HEK293 (cell line): ENCODE results near the gene GPATCH2.

Source experiments
- CTCF ChIA-PET: fragments of 350-600 bp; formaldehyde crosslinking; extraction: SDS; loops from one replicate; lab custom pipeline; 2021; ENCODE audit warnings: antibody characterized with exemption; lab: Yijun Ruan, JAX
- POLR2A ChIA-PET: fragments of 300-600 bp; formaldehyde crosslinking; extraction: SDS; loops from one replicate; lab custom pipeline; 2020; ENCODE audit warnings: antibody characterized with exemption, inconsistent platforms; lab: Yijun Ruan, JAX
- H3K27ac ChIP-seq: fragments of 200-500 bp; sonication (Bioruptor generic); 2 replicates; pipeline ENCODE4 v1.5.1; 2014; ENCODE audit warnings: low read depth, low read length, control low read depth, inconsistent platforms; ENCODE audit errors: extremely low read depth
- H3K36me3 ChIP-seq, 2 experiments: fragments of 200-500 bp in 1 of 2; sonication (Bioruptor generic) in 1 of 2; 1 replicate in 1 of 2; 2 replicates in 1 of 2; pipeline ENCODE4 v1.5.1; 2014 to 2017; ENCODE audit warnings: inconsistent platforms in 2 of 2, low read length in 2 of 2; ENCODE audit not compliant: control insufficient read depth in 2 of 2, insufficient read depth in 1 of 2
- H3K4me1 ChIP-seq: fragments of 200-500 bp; sonication (Bioruptor generic); 2 replicates; pipeline ENCODE4 v1.5.1; 2014; ENCODE audit warnings: mild to moderate bottlenecking, low read length, inconsistent platforms; ENCODE audit not compliant: control insufficient read depth, insufficient read depth
- H3K4me3 ChIP-seq: 2 replicates; pipeline ENCODE4 v1.5.1; 2011; ENCODE audit warnings: low read depth, mild to moderate bottlenecking, control low read depth, low read length, moderate library complexity
- H3K9me3 ChIP-seq: fragments of 200-500 bp; sonication (Bioruptor generic); 2 replicates; pipeline ENCODE4 v1.5.1; 2014; ENCODE audit warnings: low read depth, low read length, inconsistent platforms; ENCODE audit not compliant: control insufficient read depth, insufficient read depth
- EGR2 ChIP-seq: fragments of 450-650 bp; formaldehyde crosslinking; IDR thresholded peaks from 2 replicates; pipeline ENCODE4 v1.5.1; 2016; ENCODE audit warnings: low read depth, missing biosample characterization, missing genetic modification characterization
- MYNN ChIP-seq: fragments of 450-650 bp; formaldehyde crosslinking; IDR thresholded peaks from 2 replicates; pipeline ENCODE4 v1.5.1; 2016; ENCODE audit warnings: missing biosample characterization, missing genetic modification characterization, borderline replicate concordance
- REPIN1 ChIP-seq: fragments of 450-650 bp; formaldehyde crosslinking; IDR thresholded peaks from 2 replicates; pipeline ENCODE4 v1.5.1; 2017; ENCODE audit warnings: missing biosample characterization, missing genetic modification characterization, low read depth
- ZBTB1 ChIP-seq: fragments of 450-650 bp; formaldehyde crosslinking; IDR thresholded peaks from 2 replicates; pipeline ENCODE4 v1.5.1; 2016; ENCODE audit warnings: missing biosample characterization, missing genetic modification characterization
- ZNF211 ChIP-seq: fragments of 450-650 bp; formaldehyde crosslinking; IDR thresholded peaks from 2 replicates; pipeline ENCODE4 v1.5.1; 2016; ENCODE audit warnings: low read depth, missing biosample characterization, missing genetic modification characterization
- ZNF423 ChIP-seq: fragments of 450-650 bp; formaldehyde crosslinking; IDR thresholded peaks from 2 replicates; pipeline ENCODE4 v1.5.1; 2016; ENCODE audit warnings: missing biosample characterization, missing genetic modification characterization
- ZNF426 ChIP-seq: fragments of 450-650 bp; formaldehyde crosslinking; IDR thresholded peaks from 2 replicates; pipeline ENCODE4 v1.5.1; 2017; ENCODE audit warnings: missing biosample characterization, missing genetic modification characterization, mild to moderate bottlenecking, inconsistent platforms, moderate library complexity
- ZNF48 ChIP-seq: fragments of 450-650 bp; formaldehyde crosslinking; IDR thresholded peaks from 2 replicates; pipeline ENCODE4 v1.5.1; 2016; ENCODE audit warnings: missing biosample characterization, missing genetic modification characterization
- ZNF548 ChIP-seq: fragments of 450-650 bp; formaldehyde crosslinking; IDR thresholded peaks from 2 replicates; pipeline ENCODE4 v1.5.1; 2016; ENCODE audit warnings: missing biosample characterization, missing genetic modification characterization
- ZNF555 ChIP-seq: fragments of 450-650 bp; formaldehyde crosslinking; conservative IDR thresholded peaks from 2 replicates; pipeline ENCODE4 v1.5.1; 2017; ENCODE audit warnings: missing biosample characterization, mild to moderate bottlenecking, missing genetic modification characterization, inconsistent platforms
- ZNF558 ChIP-seq: fragments of 450-650 bp; formaldehyde crosslinking; IDR thresholded peaks from 2 replicates; pipeline ENCODE4 v1.5.1; 2016; ENCODE audit warnings: missing biosample characterization, missing genetic modification characterization
- ZNF776 ChIP-seq: fragments of 450-650 bp; formaldehyde crosslinking; IDR thresholded peaks from 2 replicates; pipeline ENCODE4 v1.5.0; 2017; ENCODE audit warnings: missing biosample characterization, missing genetic modification characterization, borderline replicate concordance
- TF ChIP-seq, protein P1 (sequence below): fragments of 450-650 bp; formaldehyde crosslinking; IDR thresholded peaks from 2 replicates; pipeline ENCODE4 v1.5.1; 2016; ENCODE audit warnings: missing biosample characterization, missing genetic modification characterization, low read depth
- TF ChIP-seq, protein P2 (sequence below): fragments of 450-650 bp; formaldehyde crosslinking; IDR thresholded peaks from 2 replicates; pipeline ENCODE4 v1.5.1; 2016; ENCODE audit warnings: missing biosample characterization, missing genetic modification characterization
- TF ChIP-seq, protein P3 (sequence below): fragments of 450-650 bp; formaldehyde crosslinking; IDR thresholded peaks from 2 replicates; pipeline ENCODE4 v1.5.1; 2016; ENCODE audit warnings: missing biosample characterization, missing genetic modification characterization
- TF ChIP-seq, protein P4 (sequence below): fragments of 450-650 bp; formaldehyde crosslinking; IDR thresholded peaks from 2 replicates; pipeline ENCODE4 v1.5.1; 2016; ENCODE audit warnings: missing biosample characterization, missing genetic modification characterization
- TF ChIP-seq, protein P5 (sequence below): fragments of 450-650 bp; formaldehyde crosslinking; IDR thresholded peaks from 2 replicates; pipeline ENCODE4 v1.5.1; 2016; ENCODE audit warnings: missing biosample characterization, missing genetic modification characterization
- TF ChIP-seq, protein P6 (sequence below): fragments of 450-650 bp; formaldehyde crosslinking; conservative IDR thresholded peaks from 2 replicates; pipeline ENCODE4 v1.5.1; 2016; ENCODE audit warnings: low read depth, missing biosample characterization, missing genetic modification characterization

GPATCH2 gene

DNA sequence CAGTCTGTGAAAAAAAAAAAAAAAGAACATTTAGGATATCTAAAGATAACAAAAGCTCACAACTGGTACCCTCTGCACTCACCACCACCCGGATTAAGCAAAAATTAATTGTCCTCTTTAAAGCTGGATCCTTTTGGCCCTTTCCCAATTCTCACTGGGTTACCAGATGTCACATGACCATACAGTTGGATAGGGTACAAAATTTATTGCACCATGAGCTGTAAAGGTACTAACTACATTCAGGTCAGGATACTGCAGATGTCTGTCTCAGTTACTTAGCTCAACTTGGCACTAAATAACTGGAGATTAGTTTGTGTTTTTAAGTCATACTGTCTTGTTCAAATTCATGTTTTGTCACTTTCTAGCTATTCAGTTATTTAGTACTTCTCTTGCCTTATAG is 96.3 kb downstream of the GPATCH2 start (continued):
- no peak for TF ChIP-seq ZNF548
- TF ChIP-seq EGR2 (tag by site-specific recombination): no peak
- TF ChIP-seq, protein P1, sequence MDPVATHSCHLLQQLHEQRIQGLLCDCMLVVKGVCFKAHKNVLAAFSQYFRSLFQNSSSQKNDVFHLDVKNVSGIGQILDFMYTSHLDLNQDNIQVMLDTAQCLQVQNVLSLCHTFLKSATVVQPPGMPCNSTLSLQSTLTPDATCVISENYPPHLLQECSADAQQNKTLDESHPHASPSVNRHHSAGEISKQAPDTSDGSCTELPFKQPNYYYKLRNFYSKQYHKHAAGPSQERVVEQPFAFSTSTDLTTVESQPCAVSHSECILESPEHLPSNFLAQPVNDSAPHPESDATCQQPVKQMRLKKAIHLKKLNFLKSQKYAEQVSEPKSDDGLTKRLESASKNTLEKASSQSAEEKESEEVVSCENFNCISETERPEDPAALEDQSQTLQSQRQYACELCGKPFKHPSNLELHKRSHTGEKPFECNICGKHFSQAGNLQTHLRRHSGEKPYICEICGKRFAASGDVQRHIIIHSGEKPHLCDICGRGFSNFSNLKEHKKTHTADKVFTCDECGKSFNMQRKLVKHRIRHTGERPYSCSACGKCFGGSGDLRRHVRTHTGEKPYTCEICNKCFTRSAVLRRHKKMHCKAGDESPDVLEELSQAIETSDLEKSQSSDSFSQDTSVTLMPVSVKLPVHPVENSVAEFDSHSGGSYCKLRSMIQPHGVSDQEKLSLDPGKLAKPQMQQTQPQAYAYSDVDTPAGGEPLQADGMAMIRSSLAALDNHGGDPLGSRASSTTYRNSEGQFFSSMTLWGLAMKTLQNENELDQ (tag by site-specific recombination): no peak
- TF ChIP-seq ZNF558 (tag by site-specific recombination): no peak

DNA sequence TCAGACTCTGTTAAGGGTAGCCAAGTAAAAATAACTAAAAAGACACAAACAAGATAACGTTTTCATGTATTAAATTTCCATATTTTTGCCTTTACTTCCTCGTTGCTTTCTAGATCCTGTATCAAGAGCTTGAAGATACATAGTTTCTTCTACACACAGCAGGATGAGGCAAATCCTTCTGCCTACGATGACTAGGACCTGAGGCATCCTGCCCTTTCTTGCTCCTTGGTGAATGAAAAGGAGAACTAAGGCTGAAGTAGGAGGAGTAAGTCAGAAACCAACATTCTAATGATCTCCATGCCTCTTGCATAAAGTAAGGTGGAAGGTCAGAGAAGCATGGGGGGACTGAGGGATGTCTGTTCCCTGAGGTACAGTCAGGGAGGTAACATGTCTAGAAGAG is 102.6 kb downstream of the GPATCH2 start:
- Histone ChIP-seq H3K4me3 (no peak overlapping the region), H3K9me3 (no peaks in the 10 kb centered on the region), H3K36me3 (no peaks in the 10 kb centered on the region), H3K27ac (no peak overlapping the region), H3K4me1 (no peaks in the 10 kb centered on the region)
- TF ChIP-seq ZBTB1: no peak
- ChIA-PET POLR2A (no interaction called here), CTCF (no interaction called here)

DNA sequence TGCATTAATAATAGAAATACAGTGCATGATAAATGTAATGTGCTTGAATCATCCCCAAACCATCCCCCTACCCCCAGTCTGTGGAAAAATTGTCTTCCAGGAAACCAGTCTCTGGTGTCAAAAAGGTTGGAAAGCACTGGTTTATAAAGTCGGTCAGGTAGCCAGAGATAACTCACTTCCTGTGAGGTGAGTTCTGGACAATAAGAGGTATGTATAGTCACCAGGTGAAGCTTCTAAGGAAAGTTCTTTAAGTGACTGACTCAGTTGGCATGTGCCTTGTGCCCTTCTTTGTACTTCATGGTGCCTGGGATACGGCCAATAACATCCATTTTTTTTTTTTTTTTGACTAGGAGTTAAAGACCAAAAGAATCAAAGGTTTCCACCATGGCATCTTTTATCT is 103.7 kb downstream of the GPATCH2 start:
- no peaks in the 10 kb centered on the region for H3K36me3 ChIP-seq
- CTCF ChIA-PET: interaction anchor here (0.7 kb wide), 1 partner anchor 28 kb away, joined by 3 read pairs; no protein-coding TSS in a partner anchor
- no peaks in the 10 kb centered on the region for H3K9me3 ChIP-seq
- no peaks in the 10 kb centered on the region for H3K4me1 ChIP-seq
- no peak overlapping the region for H3K4me3 ChIP-seq
- H3K27ac ChIP-seq: no peak overlapping the region
- POLR2A ChIA-PET: no interaction called here
- TF ChIP-seq REPIN1 (tag by site-specific recombination) (no peak), ZNF211 (tag by site-specific recombination) (no peak), ZNF426 (no peak), MYNN (tag by site-specific recombination) (no peak), ZNF48 (no peak), ZNF776 (tag by site-specific recombination) (no peak), ZNF423 (tag by site-specific recombination) (no peak), ZNF555 (tag by site-specific recombination) (no peak)
- TF ChIP-seq, protein P2, sequence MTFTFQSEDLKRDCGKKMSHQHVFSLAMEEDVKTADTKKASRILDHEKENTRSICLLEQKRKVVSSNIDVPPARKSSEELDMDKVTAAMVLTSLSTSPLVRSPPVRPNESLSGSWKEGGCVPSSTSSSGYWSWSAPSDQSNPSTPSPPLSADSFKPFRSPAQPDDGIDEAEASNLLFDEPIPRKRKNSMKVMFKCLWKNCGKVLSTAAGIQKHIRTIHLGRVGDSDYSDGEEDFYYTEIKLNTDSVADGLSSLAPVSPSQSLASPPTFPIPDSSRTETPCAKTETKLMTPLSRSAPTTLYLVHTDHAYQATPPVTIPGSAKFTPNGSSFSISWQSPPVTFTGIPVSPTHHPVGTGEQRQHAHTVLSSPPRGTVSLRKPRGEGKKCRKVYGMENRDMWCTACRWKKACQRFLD (tag by site-specific recombination): no peak
- TF ChIP-seq, protein P3, sequence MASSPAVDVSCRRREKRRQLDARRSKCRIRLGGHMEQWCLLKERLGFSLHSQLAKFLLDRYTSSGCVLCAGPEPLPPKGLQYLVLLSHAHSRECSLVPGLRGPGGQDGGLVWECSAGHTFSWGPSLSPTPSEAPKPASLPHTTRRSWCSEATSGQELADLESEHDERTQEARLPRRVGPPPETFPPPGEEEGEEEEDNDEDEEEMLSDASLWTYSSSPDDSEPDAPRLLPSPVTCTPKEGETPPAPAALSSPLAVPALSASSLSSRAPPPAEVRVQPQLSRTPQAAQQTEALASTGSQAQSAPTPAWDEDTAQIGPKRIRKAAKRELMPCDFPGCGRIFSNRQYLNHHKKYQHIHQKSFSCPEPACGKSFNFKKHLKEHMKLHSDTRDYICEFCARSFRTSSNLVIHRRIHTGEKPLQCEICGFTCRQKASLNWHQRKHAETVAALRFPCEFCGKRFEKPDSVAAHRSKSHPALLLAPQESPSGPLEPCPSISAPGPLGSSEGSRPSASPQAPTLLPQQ: no peak
- TF ChIP-seq, protein P4, sequence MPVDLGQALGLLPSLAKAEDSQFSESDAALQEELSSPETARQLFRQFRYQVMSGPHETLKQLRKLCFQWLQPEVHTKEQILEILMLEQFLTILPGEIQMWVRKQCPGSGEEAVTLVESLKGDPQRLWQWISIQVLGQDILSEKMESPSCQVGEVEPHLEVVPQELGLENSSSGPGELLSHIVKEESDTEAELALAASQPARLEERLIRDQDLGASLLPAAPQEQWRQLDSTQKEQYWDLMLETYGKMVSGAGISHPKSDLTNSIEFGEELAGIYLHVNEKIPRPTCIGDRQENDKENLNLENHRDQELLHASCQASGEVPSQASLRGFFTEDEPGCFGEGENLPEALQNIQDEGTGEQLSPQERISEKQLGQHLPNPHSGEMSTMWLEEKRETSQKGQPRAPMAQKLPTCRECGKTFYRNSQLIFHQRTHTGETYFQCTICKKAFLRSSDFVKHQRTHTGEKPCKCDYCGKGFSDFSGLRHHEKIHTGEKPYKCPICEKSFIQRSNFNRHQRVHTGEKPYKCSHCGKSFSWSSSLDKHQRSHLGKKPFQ (tag by site-specific recombination): no peak
- TF ChIP-seq, protein P5, sequence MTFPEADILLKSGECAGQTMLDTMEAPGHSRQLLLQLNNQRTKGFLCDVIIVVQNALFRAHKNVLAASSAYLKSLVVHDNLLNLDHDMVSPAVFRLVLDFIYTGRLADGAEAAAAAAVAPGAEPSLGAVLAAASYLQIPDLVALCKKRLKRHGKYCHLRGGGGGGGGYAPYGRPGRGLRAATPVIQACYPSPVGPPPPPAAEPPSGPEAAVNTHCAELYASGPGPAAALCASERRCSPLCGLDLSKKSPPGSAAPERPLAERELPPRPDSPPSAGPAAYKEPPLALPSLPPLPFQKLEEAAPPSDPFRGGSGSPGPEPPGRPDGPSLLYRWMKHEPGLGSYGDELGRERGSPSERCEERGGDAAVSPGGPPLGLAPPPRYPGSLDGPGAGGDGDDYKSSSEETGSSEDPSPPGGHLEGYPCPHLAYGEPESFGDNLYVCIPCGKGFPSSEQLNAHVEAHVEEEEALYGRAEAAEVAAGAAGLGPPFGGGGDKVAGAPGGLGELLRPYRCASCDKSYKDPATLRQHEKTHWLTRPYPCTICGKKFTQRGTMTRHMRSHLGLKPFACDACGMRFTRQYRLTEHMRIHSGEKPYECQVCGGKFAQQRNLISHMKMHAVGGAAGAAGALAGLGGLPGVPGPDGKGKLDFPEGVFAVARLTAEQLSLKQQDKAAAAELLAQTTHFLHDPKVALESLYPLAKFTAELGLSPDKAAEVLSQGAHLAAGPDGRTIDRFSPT: no peak
- TF ChIP-seq, protein P6, sequence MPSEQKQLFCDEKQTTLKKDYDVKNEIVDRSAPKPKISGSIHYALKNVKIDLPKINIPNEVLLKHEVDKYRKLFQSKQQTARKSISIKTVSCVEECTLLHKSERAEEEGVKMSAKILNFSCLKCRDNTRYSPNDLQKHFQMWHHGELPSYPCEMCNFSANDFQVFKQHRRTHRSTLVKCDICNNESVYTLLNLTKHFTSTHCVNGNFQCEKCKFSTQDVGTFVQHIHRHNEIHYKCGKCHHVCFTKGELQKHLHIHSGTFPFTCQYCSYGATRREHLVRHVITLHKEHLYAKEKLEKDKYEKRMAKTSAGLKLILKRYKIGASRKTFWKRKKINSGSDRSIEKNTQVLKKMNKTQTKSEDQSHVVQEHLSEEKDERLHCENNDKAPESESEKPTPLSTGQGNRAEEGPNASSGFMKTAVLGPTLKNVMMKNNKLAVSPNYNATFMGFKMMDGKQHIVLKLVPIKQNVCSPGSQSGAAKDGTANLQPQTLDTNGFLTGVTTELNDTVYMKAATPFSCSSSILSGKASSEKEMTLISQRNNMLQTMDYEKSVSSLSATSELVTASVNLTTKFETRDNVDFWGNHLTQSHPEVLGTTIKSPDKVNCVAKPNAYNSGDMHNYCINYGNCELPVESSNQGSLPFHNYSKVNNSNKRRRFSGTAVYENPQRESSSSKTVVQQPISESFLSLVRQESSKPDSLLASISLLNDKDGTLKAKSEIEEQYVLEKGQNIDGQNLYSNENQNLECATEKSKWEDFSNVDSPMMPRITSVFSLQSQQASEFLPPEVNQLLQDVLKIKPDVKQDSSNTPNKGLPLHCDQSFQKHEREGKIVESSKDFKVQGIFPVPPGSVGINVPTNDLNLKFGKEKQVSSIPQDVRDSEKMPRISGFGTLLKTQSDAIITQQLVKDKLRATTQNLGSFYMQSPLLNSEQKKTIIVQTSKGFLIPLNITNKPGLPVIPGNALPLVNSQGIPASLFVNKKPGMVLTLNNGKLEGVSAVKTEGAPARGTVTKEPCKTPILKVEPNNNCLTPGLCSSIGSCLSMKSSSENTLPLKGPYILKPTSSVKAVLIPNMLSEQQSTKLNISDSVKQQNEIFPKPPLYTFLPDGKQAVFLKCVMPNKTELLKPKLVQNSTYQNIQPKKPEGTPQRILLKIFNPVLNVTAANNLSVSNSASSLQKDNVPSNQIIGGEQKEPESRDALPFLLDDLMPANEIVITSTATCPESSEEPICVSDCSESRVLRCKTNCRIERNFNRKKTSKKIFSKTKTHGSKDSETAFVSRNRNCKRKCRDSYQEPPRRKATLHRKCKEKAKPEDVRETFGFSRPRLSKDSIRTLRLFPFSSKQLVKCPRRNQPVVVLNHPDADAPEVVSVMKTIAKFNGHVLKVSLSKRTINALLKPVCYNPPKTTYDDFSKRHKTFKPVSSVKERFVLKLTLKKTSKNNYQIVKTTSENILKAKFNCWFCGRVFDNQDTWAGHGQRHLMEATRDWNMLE (tag by site-specific recombination): no peak
